Transverse colon (tissue), 4 donors: Measurements from ENCODE around the gene NFYC.

Source experiments
- EP300 ChIP-seq: sonication (generic); formaldehyde crosslinking; IDR thresholded peaks from one replicate; pipeline ENCODE4 v1.6.1; 2017; ENCODE audit warnings: antibody characterized with exemption, low read depth
- POLR2A ChIP-seq: fragments of 450-650 bp; IDR thresholded peaks from one replicate; pipeline ENCODE4 v1.6.1; 2016; ENCODE audit warnings: antibody characterized with exemption, mild to moderate bottlenecking, moderate library complexity
- POLR2AphosphoS5 ChIP-seq, 3 donors: sonication (generic); formaldehyde crosslinking; IDR thresholded peaks; one replicate each; pipeline ENCODE4 v1.6.1; 2016; ENCODE audit warnings: antibody characterized with exemption in 3 of 3
- TF ChIP-seq, protein P1 (sequence below), 5 experiments: fragments of 200-600 bp in 3 of 5; fragments of 450-650 bp in 2 of 5; sonication (generic) in 3 of 5; IDR thresholded peaks; 1 replicate in 2 of 5; 2 replicates in 3 of 5; pipeline ENCODE4 v1.5.1; 2016 to 2017; ENCODE audit warnings: antibody characterized with exemption in 5 of 5, inconsistent platforms in 3 of 5, mild to moderate bottlenecking in 2 of 5, moderate library complexity in 1 of 5

- TF ChIP-seq EP300 (no peak), POLR2A (no peak), POLR2AphosphoS5 (IDR thresholded peaks at IDR 0.05) (no peak)
- TF ChIP-seq, protein P1, sequence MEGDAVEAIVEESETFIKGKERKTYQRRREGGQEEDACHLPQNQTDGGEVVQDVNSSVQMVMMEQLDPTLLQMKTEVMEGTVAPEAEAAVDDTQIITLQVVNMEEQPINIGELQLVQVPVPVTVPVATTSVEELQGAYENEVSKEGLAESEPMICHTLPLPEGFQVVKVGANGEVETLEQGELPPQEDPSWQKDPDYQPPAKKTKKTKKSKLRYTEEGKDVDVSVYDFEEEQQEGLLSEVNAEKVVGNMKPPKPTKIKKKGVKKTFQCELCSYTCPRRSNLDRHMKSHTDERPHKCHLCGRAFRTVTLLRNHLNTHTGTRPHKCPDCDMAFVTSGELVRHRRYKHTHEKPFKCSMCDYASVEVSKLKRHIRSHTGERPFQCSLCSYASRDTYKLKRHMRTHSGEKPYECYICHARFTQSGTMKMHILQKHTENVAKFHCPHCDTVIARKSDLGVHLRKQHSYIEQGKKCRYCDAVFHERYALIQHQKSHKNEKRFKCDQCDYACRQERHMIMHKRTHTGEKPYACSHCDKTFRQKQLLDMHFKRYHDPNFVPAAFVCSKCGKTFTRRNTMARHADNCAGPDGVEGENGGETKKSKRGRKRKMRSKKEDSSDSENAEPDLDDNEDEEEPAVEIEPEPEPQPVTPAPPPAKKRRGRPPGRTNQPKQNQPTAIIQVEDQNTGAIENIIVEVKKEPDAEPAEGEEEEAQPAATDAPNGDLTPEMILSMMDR (IDR thresholded peaks at IDR 0.05), result no peak
Measured at GRCh38 chr1:40706626-40707025, 15.1 kb downstream of the NFYC start.
